ENCODE results near the gene PEA15.

Gene PEA15

DNA sequence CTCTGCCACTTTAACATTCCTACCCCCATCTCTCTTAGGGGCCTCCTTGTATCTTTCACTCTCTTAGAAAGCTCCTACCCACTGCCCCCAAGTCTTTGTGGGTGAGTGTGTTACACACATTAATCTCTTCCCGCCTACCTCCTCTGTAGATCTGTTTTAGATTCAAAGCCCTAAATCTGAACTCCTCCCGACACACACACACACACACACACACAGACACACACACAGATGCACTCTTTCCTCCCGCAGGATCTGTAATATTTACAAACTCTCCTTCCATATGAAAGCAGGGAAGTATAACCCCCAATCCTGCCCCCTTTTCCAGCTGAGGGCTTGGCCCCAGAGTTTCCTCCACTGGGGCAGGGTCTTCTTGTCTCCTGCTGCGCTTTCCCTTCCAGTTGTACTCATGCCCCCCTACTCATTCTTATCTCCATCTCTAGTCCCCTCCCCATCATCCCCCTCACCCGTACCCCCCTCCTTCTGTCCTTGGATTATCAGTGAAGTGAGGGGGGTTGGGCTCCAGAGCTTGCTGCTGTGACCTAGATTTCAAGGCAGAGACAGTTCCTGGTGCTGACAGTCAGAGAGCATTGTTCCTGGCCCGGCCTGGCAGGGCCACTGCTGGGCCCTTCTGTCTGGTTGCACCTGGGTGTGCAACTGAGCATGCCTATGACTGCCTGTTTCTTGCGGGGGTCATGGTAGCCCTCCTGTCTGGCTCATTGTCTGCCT is 4.3 kb downstream of the PEA15 start:
- DNase-seq = no peak

DNA sequence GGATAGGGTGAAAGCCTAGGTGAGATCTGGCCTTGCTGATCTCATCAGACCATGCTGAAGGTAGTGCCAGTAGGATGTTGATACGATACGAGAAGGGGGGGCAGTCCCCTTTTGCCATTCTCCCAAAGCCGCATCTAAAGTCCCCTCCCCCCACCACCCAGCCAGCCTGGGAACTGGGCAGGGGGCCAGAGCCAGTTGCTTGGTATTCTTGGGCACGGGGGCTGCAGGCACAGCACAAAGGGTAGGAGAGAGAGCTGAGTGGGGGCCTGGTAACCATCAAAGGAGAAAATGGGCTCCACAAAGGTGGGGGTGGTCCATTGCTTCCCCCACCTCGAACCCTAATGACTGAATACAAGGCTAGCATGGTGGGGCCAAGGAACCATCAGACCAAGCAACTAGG is 5.4 kb downstream of the PEA15 start:
- no peak for DNase-seq

DNA sequence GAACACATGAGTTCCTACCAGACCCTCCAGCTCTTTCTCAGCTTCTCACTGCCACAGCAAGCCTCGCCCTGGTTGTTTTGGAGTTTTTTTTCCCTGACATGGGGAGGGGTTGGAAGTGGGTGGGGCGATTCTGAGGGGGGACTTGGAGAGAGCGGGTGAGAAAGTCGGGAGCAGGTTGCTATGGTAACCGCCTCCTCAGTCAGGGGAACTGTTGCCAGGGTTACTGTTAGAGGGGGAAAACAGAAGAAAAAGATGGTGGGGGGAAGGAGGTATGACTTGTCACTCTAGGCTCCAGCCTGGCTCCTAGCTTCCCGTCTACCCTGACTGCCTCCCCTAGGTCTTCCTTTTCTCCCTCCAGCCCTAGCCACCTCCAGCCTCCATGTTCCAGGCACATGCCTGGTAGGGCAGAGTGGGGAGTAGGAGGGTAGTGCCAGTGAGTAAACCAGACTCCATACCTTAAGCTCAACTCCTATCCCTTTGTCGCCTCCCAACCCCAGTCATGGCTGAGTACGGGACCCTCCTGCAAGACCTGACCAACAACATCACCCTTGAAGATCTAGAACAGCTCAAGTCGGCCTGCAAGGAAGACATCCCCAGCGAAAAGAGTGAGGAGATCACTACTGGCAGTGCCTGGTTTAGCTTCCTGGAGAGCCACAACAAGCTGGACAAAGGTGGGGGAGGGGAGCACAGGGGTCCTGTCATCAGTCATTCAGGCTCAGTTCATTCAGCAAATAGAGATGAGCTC is 6.0 kb downstream of the PEA15 start:
- DNase-seq = no peak

DNA sequence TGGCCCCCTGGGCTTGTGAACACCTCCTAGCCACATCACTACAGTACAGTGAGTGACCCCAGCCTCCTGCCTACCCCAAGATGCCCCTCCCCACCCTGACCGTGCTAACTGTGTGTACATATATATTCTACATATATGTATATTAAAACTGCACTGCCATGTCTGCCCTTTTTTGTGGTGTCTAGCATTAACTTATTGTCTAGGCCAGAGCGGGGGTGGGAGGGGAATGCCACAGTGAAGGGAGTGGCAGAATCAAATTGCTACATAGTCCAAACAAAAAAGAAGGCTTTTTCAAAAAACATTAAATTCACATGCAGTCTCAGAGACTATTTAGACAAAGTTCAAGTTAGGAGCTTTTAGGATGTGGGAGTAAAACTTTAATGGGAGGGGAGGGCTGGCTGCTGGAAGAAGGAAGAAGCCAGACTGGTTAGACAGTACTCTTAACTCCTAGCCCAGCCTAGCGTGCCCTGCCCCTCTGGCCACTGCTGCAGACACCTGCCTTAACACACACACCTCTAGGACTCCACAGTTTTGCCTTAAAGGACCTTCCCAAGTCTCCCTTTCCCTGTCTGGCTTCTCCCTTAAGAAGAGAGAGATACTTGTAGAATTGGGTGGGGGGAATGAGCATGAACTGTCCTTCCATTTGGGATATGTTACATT is 9.4 kb downstream of the PEA15 start:
- no peak for DNase-seq

DNA sequence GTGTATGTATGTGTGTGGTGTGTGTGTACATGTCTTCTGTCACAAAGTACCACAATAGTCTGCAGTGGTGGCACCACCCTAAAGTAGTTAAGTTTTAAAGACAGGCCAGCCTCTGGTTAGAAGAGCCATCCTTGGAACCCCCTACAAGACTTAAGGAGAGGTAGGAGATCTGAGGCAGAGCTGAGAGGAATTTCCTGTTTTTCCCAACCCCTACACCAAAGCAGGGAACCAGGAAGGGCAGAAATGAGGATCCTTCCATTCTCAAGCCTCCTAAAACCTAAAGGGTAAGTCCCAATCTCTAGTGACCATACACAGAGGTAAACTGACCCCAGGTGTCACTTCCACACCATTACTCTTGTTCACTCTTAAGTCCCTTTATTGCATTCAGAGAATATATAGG is 11.1 kb downstream of the PEA15 start:
- no peak for DNase-seq

DNA sequence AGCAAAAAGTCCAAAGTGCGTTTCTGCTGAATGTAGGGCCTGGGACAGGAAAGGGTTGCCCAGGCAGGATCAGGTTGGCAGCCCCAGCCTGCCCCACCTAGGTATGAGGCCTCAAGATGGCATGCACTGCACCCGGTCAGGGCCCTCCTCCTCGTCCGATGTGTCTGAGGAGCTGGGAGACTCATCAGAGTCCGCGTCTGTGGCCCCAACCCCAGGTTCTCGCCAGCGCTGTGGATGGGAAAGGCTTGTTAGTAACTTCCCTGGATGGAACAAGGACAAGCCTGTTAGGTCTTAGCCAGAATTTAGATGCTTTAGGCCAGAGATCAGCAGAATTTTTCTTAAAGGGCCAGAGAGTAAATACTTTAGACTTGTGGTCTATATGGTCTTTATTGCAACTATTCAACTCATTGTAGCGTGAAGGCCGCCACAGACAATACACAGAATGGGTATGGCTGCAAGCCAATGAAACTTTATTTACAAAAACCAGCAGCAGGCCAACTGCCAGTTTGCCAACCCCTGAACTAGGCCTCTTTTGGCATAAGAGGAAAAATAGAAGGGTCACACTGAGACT is 12.4 kb downstream of the PEA15 start:
- DNase-seq = no peak

DNA sequence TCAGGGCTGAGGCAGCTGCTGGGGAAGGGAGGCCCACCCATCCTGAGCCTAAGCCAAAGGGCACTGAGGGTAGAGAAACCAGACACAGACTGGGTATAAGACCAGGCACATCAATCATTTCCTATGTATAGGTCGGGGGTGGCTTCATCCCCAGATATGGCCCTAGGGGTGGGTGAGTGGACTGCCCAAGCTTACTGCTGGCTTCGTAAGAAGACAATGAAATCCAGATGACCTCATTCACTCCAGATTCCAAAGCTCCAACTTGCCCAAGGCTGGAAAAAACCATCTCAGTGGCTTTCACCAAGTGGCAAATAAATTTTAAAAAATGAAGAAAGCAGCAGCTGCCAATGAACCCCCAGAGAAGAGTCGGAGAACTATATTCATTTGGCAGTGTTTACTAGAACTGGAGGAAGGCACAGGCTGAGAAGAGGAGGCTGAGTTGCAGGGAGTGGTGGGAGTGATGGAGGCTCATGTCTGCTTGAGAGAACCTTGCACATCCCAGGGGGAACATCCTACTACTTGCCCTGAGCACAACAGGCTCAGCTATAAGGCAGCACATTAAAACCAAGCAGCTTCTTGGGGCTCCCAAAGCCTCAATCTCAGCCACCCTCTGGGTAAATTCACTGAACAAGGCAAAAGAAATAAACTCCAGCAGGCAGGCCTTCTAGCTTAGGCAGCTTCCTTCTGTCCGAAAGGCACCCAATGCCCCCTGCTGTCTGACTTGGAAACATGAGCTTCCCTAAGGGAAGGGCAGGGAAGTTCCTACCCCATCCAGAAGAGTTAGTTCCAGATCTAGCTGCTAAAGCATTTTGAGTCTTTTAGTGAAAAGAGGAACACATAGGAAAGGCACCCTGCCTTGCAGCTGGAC is 14.1 kb downstream of the PEA15 start:
- DNase-seq = peak; percentile 62

DNA sequence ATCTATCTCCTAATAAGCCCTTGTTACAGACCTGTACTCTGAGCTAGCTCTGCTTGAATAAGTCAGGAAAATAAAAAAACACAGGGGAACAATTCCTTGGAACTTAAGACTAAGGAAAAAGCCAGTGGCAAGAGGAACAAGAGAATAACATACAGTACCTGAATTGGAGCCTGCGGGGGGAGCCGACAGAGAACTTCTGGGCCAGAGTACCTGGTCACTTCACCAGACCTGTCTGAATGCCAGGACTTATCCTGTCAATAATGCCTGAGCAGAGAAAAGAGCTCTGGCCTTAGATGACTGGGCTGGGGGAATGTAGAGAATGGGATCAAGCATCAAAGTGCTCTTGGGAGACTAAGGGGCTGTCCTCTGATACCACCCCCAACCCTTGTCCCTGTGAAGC is 15.1 kb downstream of the PEA15 start:
- DNase-seq = no peak

DNA sequence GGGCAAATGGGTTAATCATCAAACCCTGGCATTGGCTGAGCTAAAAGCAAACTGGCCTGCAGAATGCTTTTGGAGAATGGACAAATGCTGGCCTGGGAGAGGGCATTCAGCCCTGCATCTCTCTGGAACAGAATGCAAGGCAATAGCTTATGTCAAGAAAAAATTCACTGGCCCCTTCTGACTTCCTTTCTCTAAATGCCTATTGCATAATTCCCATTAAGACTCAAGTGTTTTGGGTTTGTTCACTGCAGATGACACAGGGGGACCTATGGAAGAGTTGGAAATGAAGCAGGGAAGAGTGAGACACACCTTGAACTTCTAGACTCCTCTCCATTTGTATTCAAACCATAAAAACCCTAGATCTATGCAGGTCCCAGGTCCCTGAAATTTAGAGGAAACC is 15.9 kb downstream of the PEA15 start:
- no peak for DNase-seq

DNA sequence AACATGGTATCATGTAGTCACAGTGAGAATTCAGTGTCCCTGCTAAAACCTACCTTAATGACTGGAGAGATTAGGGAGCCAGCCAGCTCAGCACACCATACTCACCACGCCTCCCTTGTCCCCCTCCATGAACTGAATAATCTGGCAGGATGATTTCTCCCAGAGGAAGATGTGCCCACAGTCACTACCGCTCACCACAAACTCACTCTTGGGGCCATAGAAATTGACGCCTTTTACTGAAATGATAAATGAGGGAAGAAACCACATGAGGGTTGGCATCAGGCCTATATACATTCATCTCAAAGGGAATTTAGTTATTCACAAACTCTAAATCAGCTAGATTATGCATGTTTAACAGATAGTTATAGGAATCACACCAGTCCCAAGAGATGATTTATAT is 17.4 kb downstream of the PEA15 start:
- no peak for DNase-seq

DNA sequence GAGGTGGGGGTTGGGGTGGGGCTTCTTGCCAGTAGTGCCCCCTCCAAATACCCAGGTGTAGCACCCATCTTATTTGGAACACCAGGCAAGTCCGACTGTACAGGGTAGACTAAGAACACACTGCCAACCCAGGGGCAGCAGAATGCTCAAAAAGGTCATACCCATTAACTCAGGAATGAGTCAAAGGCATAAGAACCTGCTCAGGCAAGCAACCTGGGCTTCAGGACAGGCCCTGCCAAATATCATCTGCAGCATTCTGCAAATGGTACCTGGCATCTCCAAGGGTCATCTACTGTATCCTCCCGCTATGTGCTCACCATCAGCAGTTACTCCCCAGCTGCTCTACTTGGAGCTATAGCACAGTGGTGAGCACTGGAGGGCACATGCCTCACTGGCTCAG is 19.4 kb downstream of the PEA15 start:
- DNase-seq = no peak

DNA sequence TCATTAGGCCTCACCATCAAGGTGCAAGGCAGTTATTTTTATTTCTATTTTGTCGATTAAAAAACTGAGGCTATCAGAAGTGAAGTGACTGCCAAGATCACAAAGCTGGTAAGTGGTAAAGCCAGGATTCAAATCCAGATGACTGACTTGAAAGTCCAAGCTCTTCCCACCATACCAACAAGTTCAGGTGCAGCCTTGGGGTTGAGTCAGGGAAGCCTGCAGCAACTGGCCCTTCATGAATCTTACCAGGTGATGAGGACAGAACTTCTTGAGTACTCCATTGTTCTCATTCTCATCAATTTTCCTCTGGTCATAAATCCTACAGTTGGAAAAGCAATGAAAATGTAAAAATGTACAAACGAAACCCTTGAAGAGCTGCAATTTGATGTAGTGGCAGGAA is 20.2 kb downstream of the PEA15 start:
- no peak for DNase-seq

DNA sequence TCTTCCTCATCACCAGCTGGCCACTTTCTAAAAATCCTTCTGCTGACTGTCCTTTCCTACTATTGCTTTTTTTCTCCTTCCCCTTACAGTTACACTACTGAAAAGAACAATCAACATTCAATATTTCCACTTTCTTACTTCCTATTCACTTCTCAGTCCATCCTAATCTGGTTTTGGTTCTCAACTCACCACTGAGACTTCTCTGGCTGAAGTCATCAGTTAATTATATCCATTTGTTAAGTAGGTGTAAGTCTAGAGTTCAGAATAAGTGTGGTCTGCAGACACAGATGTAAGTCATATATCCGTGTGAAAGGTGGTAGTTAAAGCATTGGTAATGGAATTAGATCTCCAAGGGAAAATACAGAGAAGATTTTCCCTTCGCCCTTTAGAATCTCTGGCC is 21.4 kb downstream of the PEA15 start:
- DNase-seq = no peak

DNA sequence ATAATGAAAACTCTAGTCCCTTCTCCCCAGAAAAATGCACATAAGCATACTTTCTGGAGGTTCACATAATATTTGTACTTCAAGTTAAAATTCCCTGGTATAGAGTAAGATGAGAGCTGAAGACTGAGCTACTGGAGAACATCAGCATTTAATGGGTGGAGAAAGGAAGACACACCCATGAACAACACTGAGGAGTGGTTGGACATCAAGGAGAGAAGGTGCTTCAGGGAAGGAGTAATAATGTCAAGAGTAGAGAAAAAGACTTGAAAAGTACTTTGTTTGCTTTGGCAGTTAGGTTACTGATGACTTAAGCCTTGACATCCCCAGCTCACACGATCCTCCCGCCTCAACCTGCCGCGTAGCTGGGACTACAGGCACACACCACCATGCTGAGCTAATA is 21.9 kb downstream of the PEA15 start:
- DNase-seq = no peak

DNA sequence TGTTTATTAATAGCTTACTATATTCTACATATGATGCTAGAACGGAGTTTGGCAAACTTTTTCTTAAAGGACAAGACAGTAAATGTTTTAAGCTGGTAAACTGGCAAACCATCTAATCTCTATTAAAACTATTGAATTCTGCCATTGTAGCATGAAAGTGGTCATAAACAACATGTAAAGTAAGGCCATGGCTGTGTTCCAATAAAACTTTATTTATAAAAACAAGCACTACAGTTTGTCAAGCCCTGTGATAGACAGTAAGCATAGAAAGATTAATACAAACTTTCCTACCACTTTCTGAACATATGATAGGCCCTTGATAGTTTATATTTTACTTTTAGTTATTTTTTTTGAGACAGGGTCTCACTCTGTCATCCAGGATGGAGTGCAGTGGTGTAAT is 22.4 kb downstream of the PEA15 start:
- no peak for DNase-seq

DNA sequence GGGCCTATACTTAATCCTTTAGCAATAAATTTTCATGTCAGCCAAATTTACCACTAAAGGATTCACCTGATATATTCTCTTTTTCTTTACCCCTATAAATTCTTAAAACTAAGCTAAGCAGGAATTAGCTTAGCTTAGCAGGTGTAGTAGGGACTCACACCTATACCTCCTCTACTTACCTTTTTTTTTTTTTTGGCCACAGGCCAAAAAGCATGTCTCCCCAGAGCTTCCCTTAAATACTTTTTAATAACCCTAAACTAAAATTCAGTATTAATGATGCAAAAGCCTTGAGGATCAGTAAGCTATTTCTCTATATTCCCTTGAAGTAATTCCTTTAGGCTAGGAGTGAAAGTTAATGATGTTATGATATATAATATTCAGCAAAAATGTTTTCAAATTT is 23.2 kb downstream of the PEA15 start:
- no peak for DNase-seq

DNA sequence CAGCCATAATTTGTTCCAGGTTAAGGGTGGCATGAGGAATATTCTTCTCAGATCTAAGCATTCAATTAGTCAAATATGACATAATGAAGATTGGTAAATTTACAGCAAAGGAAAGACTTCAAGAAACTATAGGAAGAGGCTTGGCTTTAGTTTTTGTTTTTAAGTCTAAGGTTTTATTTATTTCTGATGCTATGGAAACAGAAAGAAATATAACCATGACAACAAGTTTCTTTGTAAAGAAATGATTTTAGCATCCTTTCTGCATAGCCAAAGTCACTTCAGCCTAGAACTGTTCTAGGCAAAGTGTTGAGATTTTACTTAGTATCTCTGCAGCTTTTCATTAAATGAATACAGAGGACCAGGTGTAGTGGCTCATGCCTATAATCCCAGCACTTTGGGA is 27.7 kb downstream of the PEA15 start:
- no peak for DNase-seq

DNA sequence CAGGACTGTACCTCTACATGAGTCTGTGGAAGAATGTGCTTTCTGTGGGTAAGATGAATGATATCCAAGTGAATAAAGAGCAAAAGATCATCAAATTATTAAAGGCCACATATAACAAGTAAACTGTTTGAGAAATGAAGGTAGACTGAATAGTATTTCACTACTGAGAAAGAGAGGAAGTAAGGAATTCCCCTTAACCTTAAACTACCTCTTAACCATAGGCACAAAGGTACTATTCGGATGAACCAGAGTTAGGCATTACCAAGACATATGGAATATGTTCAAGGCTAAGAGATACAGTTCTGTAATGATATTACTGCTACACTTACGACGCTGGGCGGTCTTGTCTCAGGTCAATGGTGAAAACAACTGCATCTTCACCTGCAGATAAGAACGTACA is 31.6 kb downstream of the PEA15 start:
- no peak for DNase-seq

DNA sequence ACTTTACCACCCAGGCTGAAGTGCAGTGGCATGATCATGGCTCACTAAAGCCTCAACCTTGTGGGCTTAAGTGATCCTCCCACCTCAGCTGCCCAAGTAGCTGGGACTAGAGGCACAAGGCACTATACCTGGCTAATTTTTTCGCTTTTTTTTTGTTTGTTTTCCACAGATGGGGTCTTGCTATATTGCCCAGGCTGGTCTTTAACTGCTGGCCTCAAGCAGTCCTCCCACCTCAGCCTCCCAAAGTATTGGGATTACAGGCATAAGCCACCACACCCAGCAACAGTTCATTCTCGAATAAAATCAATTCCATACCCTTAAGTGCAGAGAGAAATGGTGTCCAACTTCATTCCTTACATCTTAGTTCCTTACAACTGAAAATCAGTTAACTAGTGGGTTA is 32.4 kb downstream of the PEA15 start:
- no peak for DNase-seq

DNA sequence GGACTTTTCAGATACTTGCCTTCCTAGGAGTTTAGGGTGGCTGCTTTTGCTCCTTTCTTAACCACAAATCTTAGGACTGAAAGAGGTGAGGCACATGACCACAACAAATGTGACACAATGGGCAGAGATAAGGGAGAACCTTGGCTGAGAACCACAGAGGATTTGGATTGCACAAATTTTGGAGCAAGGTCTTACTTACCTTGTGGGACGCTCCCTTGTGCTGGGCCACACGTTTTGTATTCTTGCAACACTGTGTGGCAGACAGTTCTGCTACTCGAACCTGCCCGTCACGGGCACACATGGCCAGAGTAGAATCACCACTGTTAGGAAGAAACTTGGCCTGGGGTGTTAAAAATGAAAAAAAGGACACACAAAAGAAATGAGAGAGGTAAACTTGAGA is 33.2 kb downstream of the PEA15 start:
- no peak for DNase-seq

DNA sequence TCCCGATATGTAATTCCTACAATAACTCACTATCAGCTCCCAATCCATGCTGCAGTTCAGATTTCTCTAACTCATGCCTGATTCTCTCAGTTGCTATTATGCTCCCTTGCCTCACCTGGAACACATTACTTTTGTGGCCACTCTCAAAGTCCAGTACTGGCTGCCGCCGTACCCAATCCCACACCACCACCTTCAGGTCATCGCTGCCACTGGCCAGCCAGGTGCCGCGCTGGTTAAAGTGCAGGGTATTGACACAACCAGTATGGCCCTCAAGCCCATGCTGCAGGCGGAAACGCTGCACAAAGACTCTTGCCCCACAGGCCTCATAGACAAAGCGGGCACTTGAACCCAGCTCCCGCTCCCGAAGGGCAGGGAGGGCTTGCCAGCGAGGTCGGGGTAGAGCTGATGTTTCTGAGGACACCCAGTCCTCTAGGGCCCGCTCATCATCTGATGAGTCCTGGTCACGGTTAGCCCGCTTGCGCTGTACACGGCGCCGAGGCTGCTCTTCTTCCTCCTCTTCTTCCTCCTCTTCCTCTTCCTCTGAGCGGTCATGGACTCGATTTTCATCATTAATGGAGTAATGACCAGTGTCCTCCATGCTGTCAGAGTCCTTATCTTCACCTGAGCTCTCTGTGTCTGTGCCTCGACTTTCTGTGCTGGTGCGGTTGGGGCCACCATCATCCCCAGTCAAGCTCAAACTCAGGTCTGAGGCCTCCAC is 34.6 kb downstream of the PEA15 start:
- DNase-seq = no peak

DNA sequence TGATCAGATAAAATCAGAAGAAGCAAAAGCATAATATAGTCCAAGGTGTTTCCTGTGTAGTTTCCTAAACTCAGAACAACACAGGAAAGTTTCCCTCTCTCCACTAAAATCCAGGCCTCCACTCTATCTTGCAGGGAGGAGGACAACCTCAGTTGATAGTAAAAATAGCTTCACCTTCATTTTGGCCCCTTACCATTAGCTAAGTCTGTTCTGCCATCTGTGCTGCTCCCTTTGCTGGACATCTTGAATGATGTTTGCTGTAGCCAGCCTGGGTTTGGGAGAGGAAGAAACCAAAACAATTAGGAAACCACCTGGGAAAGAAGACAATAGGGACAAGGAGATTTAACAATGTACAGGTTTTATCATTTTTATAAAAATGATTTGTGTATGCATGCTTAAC is 38.6 kb downstream of the PEA15 start:
- no peak for DNase-seq

Data from DMS53 (cell line).